ENCODE data around the gene SGPL1.

Gene SGPL1

DNA sequence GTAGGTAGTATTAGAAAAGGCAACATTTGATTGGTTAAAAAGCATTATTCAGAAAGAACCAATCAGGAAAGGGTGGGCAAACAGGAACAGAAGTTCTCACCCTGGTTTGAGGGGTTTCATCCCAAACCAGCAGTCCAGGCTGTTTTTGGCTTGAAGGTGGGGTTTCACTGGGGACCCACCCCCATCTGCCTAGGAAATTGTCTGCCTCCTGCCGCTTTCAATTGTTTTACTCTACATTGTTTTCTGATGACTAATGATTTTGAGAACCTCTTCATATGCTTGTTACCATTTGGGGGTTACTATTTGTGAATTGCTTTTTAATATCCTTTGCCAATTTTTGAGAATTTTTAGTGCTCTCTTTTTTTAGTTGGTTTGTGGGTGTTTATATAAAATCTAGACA, 75.9 kb downstream of the SGPL1 start:
- no peaks in the 10 kb centered on the region for H3K27me3 Mint-ChIP-seq
- H3K36me3 Mint-ChIP-seq, result no peaks in the 10 kb centered on the region
- H3K4me1 Mint-ChIP-seq, result no peaks in the 10 kb centered on the region

GRCh38 chr10:70892631-70893030, 76.9 kb downstream of the SGPL1 start:
- Mint-ChIP-seq H3K4me1 (no peaks in the 10 kb centered on the region), H3K9me3 (no peaks in the 10 kb centered on the region)

More for the DNA sequence above, 75.9 kb downstream of the SGPL1 start:
- Mint-ChIP-seq H3K27ac (no peak overlapping the region), H3K4me3 (no peak overlapping the region), H3K9me3 (no peaks in the 10 kb centered on the region)

DNA sequence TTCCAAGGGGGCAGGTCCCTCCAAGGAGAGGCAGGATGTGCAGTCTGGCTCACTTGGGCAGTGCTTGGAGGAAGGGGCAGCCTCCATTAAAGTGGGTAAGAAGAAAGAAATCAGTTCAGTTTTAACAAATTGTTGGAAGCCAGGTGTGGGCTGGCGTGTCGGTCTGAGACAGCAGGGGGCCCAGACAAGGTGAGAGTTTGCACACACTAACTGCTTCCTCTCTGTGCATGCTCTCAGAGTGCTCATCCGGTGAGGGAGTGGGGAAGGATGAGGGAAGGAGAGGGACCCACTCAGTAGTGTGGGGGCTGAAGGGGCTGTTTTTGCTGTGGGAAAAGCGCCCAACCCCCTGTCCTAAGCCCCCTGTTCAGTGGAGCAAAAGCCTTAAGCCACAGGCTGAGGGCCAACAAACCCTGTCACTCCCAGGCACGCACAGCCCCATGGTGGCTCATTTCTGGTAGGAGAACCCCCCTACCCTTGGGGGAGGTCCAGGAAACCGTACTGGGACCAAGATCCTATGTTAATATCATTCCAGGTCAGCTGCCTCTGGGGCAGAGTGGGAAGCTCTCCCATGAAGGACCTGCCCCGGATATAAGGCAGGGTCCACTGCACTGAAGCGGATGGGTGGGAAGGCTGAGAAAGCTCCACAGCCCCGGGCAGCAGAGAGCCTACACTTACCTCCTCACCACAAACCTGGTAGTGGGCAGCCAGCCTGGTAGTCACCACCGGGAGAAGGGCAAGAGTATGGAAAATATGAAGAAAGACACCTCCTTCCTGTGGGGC, 77.7 kb downstream of the SGPL1 start:
- Mint-ChIP-seq H3K27ac (no peak overlapping the region), H3K9me3 (no peaks in the 10 kb centered on the region), H3K4me3 (no peak overlapping the region), H3K27me3 (no peaks in the 10 kb centered on the region), H3K36me3 (no peaks in the 10 kb centered on the region), H3K4me1 (no peaks in the 10 kb centered on the region)

More at GRCh38 chr10:70892631-70893030, 76.9 kb downstream of the SGPL1 start:
- H3K27me3 Mint-ChIP-seq, result no peaks in the 10 kb centered on the region
- no peak overlapping the region for H3K27ac Mint-ChIP-seq
- H3K36me3 Mint-ChIP-seq, result no peaks in the 10 kb centered on the region
- H3K4me3 Mint-ChIP-seq, result no peak overlapping the region

GRCh38 chr10:70894416-70894815, 78.7 kb downstream of the SGPL1 start:
- H3K9me3 Mint-ChIP-seq, result no peaks in the 10 kb centered on the region
- H3K4me3 Mint-ChIP-seq, result no peak overlapping the region
- H3K27ac Mint-ChIP-seq, result no peak overlapping the region
- no peaks in the 10 kb centered on the region for H3K4me1 Mint-ChIP-seq
- no peaks in the 10 kb centered on the region for H3K36me3 Mint-ChIP-seq
- no peaks in the 10 kb centered on the region for H3K27me3 Mint-ChIP-seq

- no peak overlapping the region for H3K27ac Mint-ChIP-seq
- H3K4me1 Mint-ChIP-seq, result no peaks in the 10 kb centered on the region
- no peak overlapping the region for H3K4me3 Mint-ChIP-seq
- H3K27me3 Mint-ChIP-seq, result no peaks in the 10 kb centered on the region
- H3K36me3 Mint-ChIP-seq, result no peaks in the 10 kb centered on the region
- no peaks in the 10 kb centered on the region for H3K9me3 Mint-ChIP-seq
These were observed 80.8 kb downstream of the SGPL1 start for GRCh38 chr10:70896551-70896950.

GRCh38 chr10:70898687-70899086, 82.9 kb downstream of the SGPL1 start:
- no peak overlapping the region for H3K27ac Mint-ChIP-seq
- H3K36me3 Mint-ChIP-seq, result no peaks in the 10 kb centered on the region
- H3K9me3 Mint-ChIP-seq, result no peaks in the 10 kb centered on the region
- no peaks in the 10 kb centered on the region for H3K27me3 Mint-ChIP-seq
- H3K4me1 Mint-ChIP-seq, result no peaks in the 10 kb centered on the region
- H3K4me3 Mint-ChIP-seq, result no peak overlapping the region

DNA sequence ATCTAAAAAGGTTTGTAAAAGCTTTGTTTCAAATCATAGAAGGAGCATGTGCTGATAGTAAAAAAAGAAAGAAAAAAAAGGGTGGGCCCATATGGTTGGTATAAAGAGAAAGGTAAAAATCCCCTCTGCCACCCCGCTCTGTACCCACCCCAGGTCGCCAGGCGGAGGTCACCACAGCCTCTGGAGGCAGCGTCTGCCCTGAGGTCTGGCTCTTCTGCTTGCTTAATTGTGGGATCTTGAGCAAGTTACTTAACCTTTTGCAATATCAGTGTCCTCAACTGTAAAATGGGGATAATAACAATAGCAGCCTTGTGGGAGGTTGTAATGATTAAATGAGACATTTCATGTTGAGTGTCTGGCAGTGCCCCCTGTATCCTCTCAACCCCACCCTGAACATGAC, 83.3 kb downstream of the SGPL1 start:
- no peaks in the 10 kb centered on the region for H3K9me3 Mint-ChIP-seq
- no peak overlapping the region for H3K4me3 Mint-ChIP-seq
- no peaks in the 10 kb centered on the region for H3K27me3 Mint-ChIP-seq
- H3K4me1 Mint-ChIP-seq, result no peaks in the 10 kb centered on the region
- no peak overlapping the region for H3K27ac Mint-ChIP-seq
- H3K36me3 Mint-ChIP-seq, result no peaks in the 10 kb centered on the region

- no peaks in the 10 kb centered on the region for H3K27me3 Mint-ChIP-seq
- no peak overlapping the region for H3K27ac Mint-ChIP-seq
- no peaks in the 10 kb centered on the region for H3K36me3 Mint-ChIP-seq
- no peaks in the 10 kb centered on the region for H3K9me3 Mint-ChIP-seq
- H3K4me3 Mint-ChIP-seq, result no peak overlapping the region
- H3K4me1 Mint-ChIP-seq, result no peaks in the 10 kb centered on the region
These were observed 85.6 kb downstream of the SGPL1 start for GRCh38 chr10:70901276-70901878.

DNA sequence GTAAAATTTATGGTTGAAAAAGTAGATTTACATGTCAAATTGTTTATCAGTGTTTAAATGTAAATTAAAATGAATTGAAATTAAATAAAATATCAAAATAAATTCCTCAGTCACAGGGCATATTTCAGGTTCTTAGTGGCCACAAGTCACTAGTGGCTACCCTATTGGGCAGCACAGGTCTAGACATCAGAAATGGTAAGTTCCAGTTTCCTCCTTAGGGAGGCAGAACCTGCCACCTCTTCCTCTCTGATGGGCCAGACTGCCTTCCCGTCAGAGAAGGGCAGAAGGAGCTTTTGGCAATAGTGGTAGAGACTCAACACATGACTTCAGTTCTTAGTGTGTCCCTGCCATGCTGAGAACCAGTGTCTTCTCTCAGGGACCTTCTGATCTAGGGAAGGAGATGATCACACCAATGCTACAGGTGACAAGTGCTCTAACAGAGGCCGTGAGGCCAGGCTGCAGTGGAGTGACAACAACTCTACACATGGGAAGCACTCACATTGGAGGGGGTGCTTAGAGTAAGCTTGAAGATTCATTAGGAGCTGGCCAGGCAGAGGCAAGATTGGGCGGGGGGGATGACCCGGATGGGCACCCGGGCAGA, 87.0 kb downstream of the SGPL1 start:
- Mint-ChIP-seq H3K4me3 (no peak overlapping the region), H3K4me1 (no peaks in the 10 kb centered on the region), H3K27ac (no peak overlapping the region), H3K9me3 (no peaks in the 10 kb centered on the region), H3K27me3 (no peaks in the 10 kb centered on the region), H3K36me3 (no peaks in the 10 kb centered on the region)

DNA sequence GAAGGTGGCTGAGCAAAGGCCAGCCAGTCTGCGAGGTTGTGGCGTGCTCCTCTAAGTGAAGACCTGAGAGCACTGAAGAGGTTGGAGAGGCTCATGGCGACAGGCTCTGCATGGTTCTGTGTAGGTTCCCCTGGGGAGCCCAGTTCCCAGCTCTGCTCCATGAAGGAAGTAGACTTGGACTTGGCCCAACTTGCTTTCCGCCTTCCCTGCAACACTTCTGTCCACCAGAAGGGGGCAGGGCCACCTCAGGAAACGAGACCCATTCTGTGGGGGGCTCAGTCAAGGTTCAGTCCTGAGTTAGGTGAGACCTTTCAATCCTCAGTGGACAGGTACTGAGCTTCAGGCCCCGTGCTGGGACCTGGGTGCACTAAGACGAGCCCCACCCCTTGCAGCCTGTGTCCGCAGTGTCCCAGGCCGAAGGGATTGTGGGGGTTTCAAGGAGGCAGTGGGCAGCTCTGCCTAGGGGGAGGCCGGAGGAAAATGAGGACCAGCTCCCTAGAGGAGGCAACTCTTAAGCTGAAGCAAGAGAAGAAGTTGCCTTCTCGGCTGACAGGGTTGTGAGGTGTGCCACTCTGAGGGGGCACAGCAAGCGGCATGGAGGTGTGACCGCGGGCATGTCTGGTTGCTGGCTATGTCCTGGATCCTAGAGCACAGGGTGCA, 87.6 kb downstream of the SGPL1 start:
- H3K9me3 Mint-ChIP-seq, result no peaks in the 10 kb centered on the region
- no peaks in the 10 kb centered on the region for H3K4me1 Mint-ChIP-seq
- no peaks in the 10 kb centered on the region for H3K27me3 Mint-ChIP-seq
- H3K27ac Mint-ChIP-seq, result no peak overlapping the region
- no peak overlapping the region for H3K4me3 Mint-ChIP-seq
- no peaks in the 10 kb centered on the region for H3K36me3 Mint-ChIP-seq

DNA sequence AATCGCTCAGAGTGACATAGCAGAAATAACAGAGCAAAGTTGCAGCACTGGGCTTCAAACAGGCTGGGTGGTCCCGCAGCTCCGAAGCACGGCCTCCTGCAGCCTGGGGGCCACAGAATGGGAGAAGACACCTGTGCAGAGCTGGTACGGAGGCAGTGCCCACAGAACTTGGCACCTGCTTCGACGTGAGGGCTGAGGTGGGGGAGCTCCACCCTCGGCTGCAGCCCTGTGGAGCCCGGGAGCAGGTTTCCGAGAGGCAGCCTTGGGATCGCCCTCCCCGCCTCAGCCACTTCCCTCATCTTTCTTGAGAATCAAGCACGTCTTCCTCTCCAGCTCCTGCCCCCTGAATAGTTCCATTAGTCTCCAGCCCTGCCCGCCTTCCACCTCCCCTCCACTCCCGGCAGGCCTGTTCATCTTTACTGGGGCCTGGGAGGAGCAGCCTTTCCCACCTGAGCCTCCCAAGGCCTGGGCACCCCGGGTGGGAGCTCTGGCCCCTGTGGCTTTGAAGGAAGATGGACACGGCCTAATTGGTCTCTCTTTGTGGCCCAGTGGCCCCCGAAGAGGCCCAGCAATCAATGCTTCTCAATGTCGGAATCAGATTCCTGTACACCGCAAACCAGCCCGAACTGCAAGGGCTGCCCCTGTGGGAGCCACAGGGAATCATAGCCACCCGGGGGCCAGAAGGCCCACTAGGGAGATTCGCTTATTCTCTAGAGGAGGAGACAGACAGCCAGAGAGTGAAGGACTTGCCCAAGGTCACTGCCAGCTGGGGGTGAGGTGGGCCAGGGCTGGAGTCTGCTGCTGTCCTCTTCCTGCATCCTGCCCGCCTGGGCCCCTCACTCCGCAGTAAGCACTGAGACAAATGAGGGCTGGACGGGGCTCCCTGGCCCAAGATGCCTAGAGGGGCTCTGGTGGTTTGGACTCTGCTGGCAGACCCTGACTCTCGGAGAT, 89.6 kb downstream of the SGPL1 start:
- Mint-ChIP-seq H3K9me3 (no peaks in the 10 kb centered on the region), H3K36me3 (no peaks in the 10 kb centered on the region), H3K27ac (no peak overlapping the region), H3K4me1 (no peaks in the 10 kb centered on the region), H3K27me3 (no peaks in the 10 kb centered on the region), H3K4me3 (no peak overlapping the region)

GRCh38 chr10:70906031-70906783, 90.5 kb downstream of the SGPL1 start:
- no peaks in the 10 kb centered on the region for H3K36me3 Mint-ChIP-seq
- H3K9me3 Mint-ChIP-seq, result no peaks in the 10 kb centered on the region
- H3K27ac Mint-ChIP-seq, result no peak overlapping the region
- H3K4me1 Mint-ChIP-seq, result no peaks in the 10 kb centered on the region
- H3K27me3 Mint-ChIP-seq, result no peaks in the 10 kb centered on the region
- H3K4me3 Mint-ChIP-seq, result no peak overlapping the region

- H3K27me3 Mint-ChIP-seq, result no peaks in the 10 kb centered on the region
- no peak overlapping the region for H3K4me3 Mint-ChIP-seq
- no peaks in the 10 kb centered on the region for H3K4me1 Mint-ChIP-seq
- no peaks in the 10 kb centered on the region for H3K9me3 Mint-ChIP-seq
- H3K27ac Mint-ChIP-seq, result no peak overlapping the region
- H3K36me3 Mint-ChIP-seq, result no peaks in the 10 kb centered on the region
These were observed 91.3 kb downstream of the SGPL1 start for GRCh38 chr10:70906953-70907636.

All from activated naive CD4-positive, alpha-beta T cell treated with anti-CD3 and anti-CD28 coated beads, Interleukin-2, amount 50 U/mL, for 24 hours (primary cell).